GM19025 (cell line): ENCODE measurements around the gene URB2.
"Not testable (repeated sequence)": the region's sequence is repeated elsewhere in the genome, so short reads cannot be mapped to it uniquely, and the experiment has no call there.

Source experiments
- ATAC-seq: cut with Tn5 transposase; IDR thresholded peaks from one replicate; pipeline ENCODE4 v1.9.1; 2021; ENCODE audit warnings: mild to moderate bottlenecking, low read depth, moderate library complexity; ENCODE audit not compliant: unreplicated experiment

Gene URB2

GRCh38 chr1:229613938-229614337, 12.1 kb upstream of the URB2 start:
- no peak for ATAC-seq

- ATAC-seq = no peak
Measured at GRCh38 chr1:229614701-229615100, 11.3 kb upstream of the URB2 start.

GRCh38 chr1:229617351-229618100, 8.5 kb upstream of the URB2 start:
- ATAC-seq = no peak

GRCh38 chr1:229619002-229619401, 7.0 kb upstream of the URB2 start:
- ATAC-seq = no peak

GRCh38 chr1:229619614-229620013, 6.4 kb upstream of the URB2 start:
- no peak for ATAC-seq

- no peak for ATAC-seq
Measured at GRCh38 chr1:229620876-229621275, 5.2 kb upstream of the URB2 start.

- no peak for ATAC-seq
Measured at GRCh38 chr1:229621663-229622062, 4.4 kb upstream of the URB2 start.

- not testable (repeated sequence) for ATAC-seq
Measured at GRCh38 chr1:229622641-229623120, 3.4 kb upstream of the URB2 start.

GRCh38 chr1:229623225-229623624, 2.8 kb upstream of the URB2 start:
- ATAC-seq = no peak

GRCh38 chr1:229623838-229624237, 2.2 kb upstream of the URB2 start:
- no peak for ATAC-seq

GRCh38 chr1:229624521-229625070, 1.5 kb upstream of the URB2 start:
- ATAC-seq = no peak

- peak; percentile 36 for ATAC-seq
Measured at GRCh38 chr1:229625071-229625914, 754 bp upstream of the URB2 start.

- ATAC-seq = no peak
Measured at GRCh38 chr1:229627003-229627402, 956 bp downstream of the URB2 start.

- ATAC-seq = no peak
Measured at GRCh38 chr1:229629261-229629660, 3.2 kb downstream of the URB2 start.

- ATAC-seq = no peak
Measured at GRCh38 chr1:229631148-229631547, 5.1 kb downstream of the URB2 start.

GRCh38 chr1:229631966-229632365, 5.9 kb downstream of the URB2 start:
- ATAC-seq = no peak

GRCh38 chr1:229636042-229636441, 10.0 kb downstream of the URB2 start:
- no peak for ATAC-seq

- no peak for ATAC-seq
Measured at GRCh38 chr1:229637746-229638145, 11.7 kb downstream of the URB2 start.

- ATAC-seq = no peak
Measured at GRCh38 chr1:229640455-229640854, 14.4 kb downstream of the URB2 start.

GRCh38 chr1:229641306-229641705, 15.3 kb downstream of the URB2 start:
- ATAC-seq = no peak

GRCh38 chr1:229642376-229642775, 16.3 kb downstream of the URB2 start:
- no peak for ATAC-seq
